Activated T-cell treated with anti-CD3 and anti-CD28 coated beads, Interleukin-2, amount 50 U/mL, for 72 hours (primary cell): Measurements from ENCODE around the gene ADM. TPM values are rescaled to one million over a fixed set of nuclear protein-coding genes. Genes with fewer than 3 reads are reported as not detected.

Experiments
- total RNA-seq, 2 donors: library from RNA; stranded (reverse); gene quantifications; one replicate each; pipeline ENCODE4 v1.2.3, GENCODE V29; 2022

ADM gene
- total RNA-seq, 2 donors from 2014 or later: 2.0 to 4.6 TPM

Other genes with a start within 250 kb of the ADM start
- gene SBF2, start 10.9 kb upstream of the ADM start, total RNA-seq: 10 to 100 TPM; 13.4 to 28.8 TPM
- 10 to 100 TPM; 21.6 to 28.8 TPM for gene AMPD3, start 150.2 kb downstream of the ADM start, total RNA-seq
- 10 to 100 TPM; 17.5 to 19.6 TPM for gene RNF141, start 236.1 kb downstream of the ADM start, total RNA-seq